ENCODE results near the gene OSTC. TPM values are rescaled to one million over a fixed set of nuclear protein-coding genes. Genes with fewer than 3 reads are reported as not detected.

OSTC gene
- total and polyA plus RNA-seq, 2 of the 13 experiments (the other 11 are each of a cell fraction or from before 2014, with no cell fraction given) = 208 to 380 TPM

DNA sequence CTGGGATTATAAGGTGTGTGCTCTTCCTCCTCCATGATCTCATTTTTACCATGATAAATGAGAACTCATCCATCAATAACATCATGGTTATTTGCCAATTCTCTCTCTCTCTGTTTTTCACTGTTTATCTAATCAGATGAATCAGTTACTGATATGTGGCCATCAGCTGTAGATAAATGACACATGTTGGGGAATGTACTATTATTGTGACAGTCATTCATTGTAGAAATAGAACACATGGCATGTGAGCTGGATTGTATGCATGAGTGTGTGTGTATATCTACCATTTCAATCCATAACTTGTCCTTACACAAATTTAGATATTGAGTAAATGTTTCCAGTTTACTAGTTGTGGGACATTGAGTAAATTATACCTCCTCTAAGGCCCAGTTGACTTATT lies 53.0 kb downstream of the OSTC start:
- H3K9ac ChIP-seq (ENCODE audit: insufficient read depth, low read depth, low read length) = no peak overlapping the region
- in situ Hi-C loops (cut with HindIII; ENCODE audit: extremely low pct_ligation_motif_present, low pct_unique_long_range_greater_than_20kb) = no loop called here
- CTCF ChIA-PET (ENCODE audit: low intra/inter-chr PET ratio, low total read pairs) = no interaction called here
- no peak overlapping the region for H3K27ac ChIP-seq (ENCODE audit: extremely low read length, insufficient read depth, low read length)
- H3K36me3 ChIP-seq (replicated peaks in 1 of 2; ENCODE audit: control insufficient read depth in 1 of 2, insufficient read depth in 2 of 2, low read length in 2 of 2) = no peaks in the 10 kb centered on the region
- H3K4me1 ChIP-seq (ENCODE audit: insufficient read depth, low read length) = no peaks in the 10 kb centered on the region
- no peaks in the 10 kb centered on the region for H4K20me1 ChIP-seq (ENCODE audit: insufficient read depth, low read length)
- DNase-seq (ENCODE audit: low spot score) (no peak), FAIRE-seq (no peak), ATAC-seq (no peak)
- H3K27me3 ChIP-seq (ENCODE audit: control insufficient read depth in 1 of 2, insufficient read depth in 2 of 2, low read length in 2 of 2) = no peaks in the 10 kb centered on the region; a peak in 1 of 5 replicates
- no peak overlapping the region for H3K4me2 ChIP-seq (ENCODE audit: low read depth, low read length)
- BruUV-seq (replicated peaks) = no TSS peak
- no peaks in the 10 kb centered on the region for H3K79me2 ChIP-seq (ENCODE audit: insufficient read depth, low read length)
- no peak overlapping the region for H2AFZ ChIP-seq (ENCODE audit: low read length)
- intact Hi-C loops (cut with micrococcal nuclease; ENCODE audit: unreplicated experiment) = no loop called here
- H3K9me3 ChIP-seq (ENCODE audit: low read length) = no peaks in the 10 kb centered on the region
- no peak overlapping the region for H3K4me3 ChIP-seq (replicated peaks in 1 of 3; ENCODE audit: insufficient read depth in 1 of 3, low read depth in 2 of 3, low read length in 3 of 3)
- POLR2A ChIA-PET = no interaction called here
- TF ChIP-seq RFXANK (CRISPR knock-in tag; IDR thresholded peaks at IDR 0.05) = no peak
- TF ChIP-seq, protein P1, sequence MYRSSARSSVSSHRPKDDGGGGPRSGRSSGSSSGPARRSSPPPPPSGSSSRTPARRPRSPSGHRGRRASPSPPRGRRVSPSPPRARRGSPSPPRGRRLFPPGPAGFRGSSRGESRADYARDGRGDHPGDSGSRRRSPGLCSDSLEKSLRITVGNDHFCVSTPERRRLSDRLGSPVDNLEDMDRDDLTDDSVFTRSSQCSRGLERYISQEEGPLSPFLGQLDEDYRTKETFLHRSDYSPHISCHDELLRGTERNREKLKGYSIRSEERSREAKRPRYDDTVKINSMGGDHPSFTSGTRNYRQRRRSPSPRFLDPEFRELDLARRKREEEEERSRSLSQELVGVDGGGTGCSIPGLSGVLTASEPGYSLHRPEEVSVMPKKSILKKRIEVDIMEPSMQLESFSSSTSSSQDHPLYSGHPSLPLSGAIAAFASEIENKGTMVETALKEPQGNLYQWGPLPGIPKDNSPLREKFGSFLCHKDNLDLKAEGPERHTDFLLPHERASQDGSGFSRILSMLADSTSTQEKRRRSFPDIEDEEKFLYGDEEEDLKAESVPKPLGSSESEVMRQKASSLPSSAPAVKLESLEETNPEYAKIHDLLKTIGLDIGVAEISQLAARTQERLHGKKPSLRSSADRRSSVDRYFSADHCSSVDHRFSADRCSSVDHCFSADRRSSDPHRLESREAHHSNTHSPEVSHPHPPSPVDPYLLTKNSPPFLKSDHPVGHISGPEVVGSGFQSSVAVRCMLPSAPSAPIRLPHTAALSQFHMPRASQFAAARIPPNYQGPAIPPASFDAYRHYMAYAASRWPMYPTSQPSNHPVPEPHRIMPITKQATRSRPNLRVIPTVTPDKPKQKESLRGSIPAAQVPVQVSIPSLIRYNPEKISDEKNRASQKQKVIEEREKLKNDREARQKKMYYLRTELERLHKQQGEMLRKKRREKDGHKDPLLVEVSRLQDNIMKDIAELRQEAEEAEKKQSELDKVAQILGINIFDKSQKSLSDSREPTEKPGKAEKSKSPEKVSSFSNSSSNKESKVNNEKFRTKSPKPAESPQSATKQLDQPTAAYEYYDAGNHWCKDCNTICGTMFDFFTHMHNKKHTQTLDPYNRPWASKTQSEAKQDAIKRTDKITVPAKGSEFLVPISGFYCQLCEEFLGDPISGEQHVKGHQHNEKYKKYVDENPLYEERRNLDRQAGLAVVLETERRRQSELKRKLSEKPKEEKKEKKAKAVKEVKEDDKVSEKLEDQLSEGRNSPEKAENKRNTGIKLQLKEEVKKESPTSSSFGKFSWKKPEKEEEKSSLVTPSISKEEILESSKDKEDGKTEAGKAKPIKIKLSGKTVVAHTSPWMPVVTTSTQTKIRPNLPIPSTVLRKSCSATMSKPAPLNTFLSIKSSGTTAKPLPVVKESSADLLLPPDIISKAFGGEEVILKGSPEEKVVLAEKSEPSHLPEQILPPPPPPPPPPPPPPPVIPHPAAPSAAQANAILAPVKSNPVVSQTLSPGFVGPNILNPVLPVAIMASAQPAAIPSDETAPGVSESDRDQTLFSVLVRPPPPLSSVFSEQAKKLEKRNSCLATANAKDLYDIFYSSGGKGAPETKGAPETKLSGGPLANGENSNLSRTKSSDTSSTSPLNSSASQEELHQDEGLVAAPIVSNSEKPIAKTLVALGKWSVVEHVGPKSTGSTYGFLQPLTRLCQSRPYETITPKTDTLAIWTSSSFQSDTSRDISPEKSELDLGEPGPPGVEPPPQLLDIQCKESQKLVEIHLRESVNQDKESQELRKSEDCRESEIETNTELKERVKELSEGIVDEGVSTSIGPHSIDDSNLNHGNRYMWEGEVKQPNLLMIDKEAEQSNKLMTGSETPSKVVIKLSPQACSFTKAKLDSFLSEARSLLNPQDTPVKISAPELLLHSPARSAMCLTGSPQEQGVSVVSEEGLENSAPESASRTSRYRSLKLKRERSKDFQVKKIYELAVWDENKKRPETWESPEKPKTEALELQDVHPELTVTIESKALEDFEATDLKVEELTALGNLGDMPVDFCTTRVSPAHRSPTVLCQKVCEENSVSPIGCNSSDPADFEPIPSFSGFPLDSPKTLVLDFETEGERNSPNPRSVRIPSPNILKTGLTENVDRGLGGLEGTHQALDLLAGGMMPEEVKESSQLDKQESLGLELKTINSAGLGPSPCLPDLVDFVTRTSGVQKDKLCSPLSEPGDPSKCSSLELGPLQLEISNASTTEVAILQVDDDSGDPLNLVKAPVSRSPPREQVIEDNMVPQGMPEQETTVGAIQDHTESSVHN (CRISPR knock-in tag; IDR thresholded peaks at IDR 0.05) = no peak
- no peak for TF ChIP-seq HNRNPH1 (optimal IDR thresholded peaks at IDR 0.05; ENCODE audit: low read depth, low read length)
- TF ChIP-seq, protein P2, sequence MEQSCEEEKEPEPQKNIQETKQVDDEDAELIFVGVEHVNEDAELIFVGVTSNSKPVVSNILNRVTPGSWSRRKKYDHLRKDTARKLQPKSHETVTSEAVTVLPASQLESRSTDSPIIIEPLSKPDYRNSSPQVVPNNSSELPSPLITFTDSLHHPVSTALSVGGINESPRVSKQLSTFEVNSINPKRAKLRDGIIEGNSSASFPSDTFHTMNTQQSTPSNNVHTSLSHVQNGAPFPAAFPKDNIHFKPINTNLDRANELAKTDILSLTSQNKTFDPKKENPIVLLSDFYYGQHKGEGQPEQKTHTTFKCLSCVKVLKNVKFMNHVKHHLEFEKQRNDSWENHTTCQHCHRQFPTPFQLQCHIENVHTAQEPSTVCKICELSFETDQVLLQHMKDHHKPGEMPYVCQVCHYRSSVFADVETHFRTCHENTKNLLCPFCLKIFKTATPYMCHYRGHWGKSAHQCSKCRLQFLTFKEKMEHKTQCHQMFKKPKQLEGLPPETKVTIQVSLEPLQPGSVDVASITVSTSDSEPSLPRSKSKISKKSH (CRISPR knock-in tag; IDR thresholded peaks at IDR 0.05; ENCODE audit: borderline replicate concordance) = no peak
- TF ChIP-seq IKZF1 (IDR thresholded peaks at IDR 0.05) = no peak
- TF ChIP-seq KDM3A (CRISPR knock-in tag; IDR thresholded peaks at IDR 0.05; ENCODE audit: low read depth) = no peak
- TF ChIP-seq HHEX (CRISPR knock-in tag; IDR thresholded peaks at IDR 0.05) = no peak
- TF ChIP-seq, protein P3, sequence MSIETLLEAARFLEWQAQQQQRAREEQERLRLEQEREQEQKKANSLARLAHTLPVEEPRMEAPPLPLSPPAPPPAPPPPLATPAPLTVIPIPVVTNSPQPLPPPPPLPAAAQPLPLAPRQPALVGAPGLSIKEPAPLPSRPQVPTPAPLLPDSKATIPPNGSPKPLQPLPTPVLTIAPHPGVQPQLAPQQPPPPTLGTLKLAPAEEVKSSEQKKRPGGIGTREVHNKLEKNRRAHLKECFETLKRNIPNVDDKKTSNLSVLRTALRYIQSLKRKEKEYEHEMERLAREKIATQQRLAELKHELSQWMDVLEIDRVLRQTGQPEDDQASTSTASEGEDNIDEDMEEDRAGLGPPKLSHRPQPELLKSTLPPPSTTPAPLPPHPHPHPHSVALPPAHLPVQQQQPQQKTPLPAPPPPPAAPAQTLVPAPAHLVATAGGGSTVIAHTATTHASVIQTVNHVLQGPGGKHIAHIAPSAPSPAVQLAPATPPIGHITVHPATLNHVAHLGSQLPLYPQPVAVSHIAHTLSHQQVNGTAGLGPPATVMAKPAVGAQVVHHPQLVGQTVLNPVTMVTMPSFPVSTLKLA (IDR thresholded peaks at IDR 0.05) = no peak
- TF ChIP-seq ZNF747 (CRISPR knock-in tag; IDR thresholded peaks at IDR 0.05; ENCODE audit: borderline replicate concordance) = no peak
- no peak for TF ChIP-seq SMAD3 (CRISPR knock-in tag; IDR thresholded peaks at IDR 0.05)
- TF ChIP-seq CBX2 (IDR thresholded peaks at IDR 0.05; ENCODE audit: low read depth, low read length) = no peak
- TF ChIP-seq CBX2 (CRISPR knock-in tag; IDR thresholded peaks at IDR 0.05; ENCODE audit: low read depth) = no peak
- no peak for TF ChIP-seq ZNF33A (CRISPR knock-in tag; IDR thresholded peaks at IDR 0.05; ENCODE audit: borderline replicate concordance)
- TF ChIP-seq FOXC1 (CRISPR knock-in tag; IDR thresholded peaks at IDR 0.05; ENCODE audit: borderline replicate concordance) = no peak
- TF ChIP-seq ZMYM4 (CRISPR knock-in tag; IDR thresholded peaks at IDR 0.05) = no peak
- no peak for TF ChIP-seq SIN3A (IDR thresholded peaks at IDR 0.05; ENCODE audit: borderline replicate concordance, low read depth, low read length)

Measured in HepG2 (cell line).